Uterus (tissue), 2 donors: ENCODE data around the gene ABI3BP.

ENCODE experiments used
- CTCF ChIP-seq, 4 experiments: fragments of 200-600 bp in 2 of 4; fragments of 450-650 bp in 2 of 4; sonication (generic) in 2 of 4; IDR thresholded peaks; one replicate each; pipeline ENCODE4 v1.5.1; 2016 to 2019; ENCODE audit warnings: antibody characterized with exemption in 4 of 4, mild to moderate bottlenecking in 2 of 4, moderate library complexity in 1 of 4
- POLR2A ChIP-seq, 2 donors: fragments of 450-650 bp; IDR thresholded peaks; one replicate each; pipeline ENCODE4 v1.6.1; 2016; ENCODE audit warnings: antibody characterized with exemption in 2 of 2, mild to moderate bottlenecking in 1 of 2, moderate library complexity in 1 of 2

- TF ChIP-seq POLR2A (IDR thresholded peaks at IDR 0.05), result no peak
- TF ChIP-seq CTCF (IDR thresholded peaks at IDR 0.05), result no peak
Measured at GRCh38 chr3:100994809-100995208, 1.6 kb upstream of the ABI3BP start.
